ENCODE data around the gene NOC4L.

- TF ChIP-seq CTCF (IDR thresholded peaks at IDR 0.05) (no peak), ZFX (IDR thresholded peaks at IDR 0.05; ENCODE audit: borderline replicate concordance) (no peak)
Observed at GRCh38 chr12:132133952-132134652, 10.2 kb upstream of the NOC4L start.
